ENCODE results near the gene TBC1D22A.
"Not testable (repeated sequence)": the region's sequence is repeated elsewhere in the genome, so short reads cannot be mapped to it uniquely, and the experiment has no call there.

The TBC1D22A gene

GRCh38 chr22:47166033-47166404, 403.6 kb downstream of the TBC1D22A start:
- DNase-seq = no peak

GRCh38 chr22:47166446-47167016, 404.1 kb downstream of the TBC1D22A start:
- DNase-seq = no peak

GRCh38 chr22:47167056-47167455, 404.6 kb downstream of the TBC1D22A start:
- no peak for DNase-seq

DNA sequence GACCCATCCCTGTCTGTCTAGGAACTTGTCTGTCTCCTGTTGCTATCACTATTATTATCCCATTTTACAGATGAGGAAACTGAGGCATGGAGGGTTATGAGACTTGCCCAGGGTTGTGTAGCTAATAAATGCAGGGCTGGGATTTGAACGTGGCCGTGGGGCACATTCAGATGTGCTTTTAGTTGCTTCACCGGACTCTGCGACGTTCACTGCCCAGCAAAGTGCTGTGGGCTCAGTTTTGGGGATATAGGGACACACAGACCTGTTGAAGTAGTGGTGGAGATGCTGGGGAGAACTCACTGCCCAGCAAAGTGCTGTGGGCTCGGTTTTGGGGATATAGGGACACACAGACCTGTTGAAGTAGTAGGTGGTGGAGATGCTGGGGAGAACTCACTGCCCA, 405.5 kb downstream of the TBC1D22A start:
- not testable (repeated sequence) for DNase-seq

- no peak for DNase-seq
These were observed 406.0 kb downstream of the TBC1D22A start for GRCh38 chr22:47168441-47168840.

DNA sequence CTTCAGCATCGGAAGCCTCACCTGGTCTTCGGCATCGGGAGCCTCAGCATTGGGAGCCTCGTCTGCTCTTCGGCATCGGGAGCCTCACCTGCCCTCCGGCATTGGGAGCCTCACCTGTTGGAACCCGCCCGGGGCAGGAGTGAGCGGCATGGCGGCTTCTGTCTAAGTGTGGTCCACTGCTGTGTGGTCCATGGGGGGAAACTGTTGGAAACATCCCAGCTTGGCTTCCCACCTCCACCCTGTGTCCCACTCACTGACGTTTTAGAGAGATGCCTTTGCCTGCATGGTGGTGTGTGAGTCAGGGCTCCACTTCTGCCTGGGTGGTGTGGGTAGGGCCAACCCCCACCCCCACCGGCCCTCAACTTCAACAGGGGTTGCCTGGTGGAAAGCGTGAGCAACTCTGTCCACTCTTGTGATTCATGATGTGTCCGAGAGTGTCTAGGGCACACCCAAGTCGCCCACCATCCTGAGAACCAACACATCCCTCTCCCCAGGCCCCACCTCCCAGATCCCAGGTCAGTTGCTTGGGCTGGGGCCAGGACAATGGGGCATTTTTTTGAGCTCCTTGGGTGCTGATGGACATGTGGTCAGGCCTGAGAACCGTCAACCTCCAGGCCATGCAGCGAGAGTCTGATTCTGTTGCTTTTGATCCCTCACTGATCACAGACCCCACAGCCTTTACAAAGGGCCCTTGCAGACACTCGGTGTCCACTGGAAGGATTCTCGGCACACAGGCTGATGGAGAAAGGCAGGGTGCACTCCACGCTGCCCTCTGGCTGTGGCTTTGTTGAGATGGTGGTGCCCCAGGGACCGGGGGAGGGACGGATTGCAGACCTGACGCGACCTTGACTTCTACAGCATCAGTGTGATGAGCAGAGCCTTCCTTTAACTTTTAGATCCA, 406.7 kb downstream of the TBC1D22A start:
- DNase-seq = no peak

DNA sequence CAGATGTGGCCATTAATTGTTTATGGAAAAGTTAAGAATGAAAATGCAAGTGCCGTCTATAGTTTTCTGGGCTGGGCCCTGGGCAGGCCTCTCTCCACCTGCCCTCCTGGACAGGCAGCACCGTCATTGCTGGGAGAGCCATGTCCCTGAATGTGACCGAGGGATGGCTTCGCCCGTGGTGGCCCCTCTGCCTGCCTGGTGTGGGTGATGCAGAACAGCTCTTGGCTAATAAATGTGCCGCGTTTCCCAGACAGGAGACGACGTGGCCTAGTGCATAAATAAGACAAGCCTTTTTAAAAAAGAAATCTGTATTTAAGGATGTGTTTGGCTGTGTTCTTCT, 407.3 kb downstream of the TBC1D22A start:
- no peak for DNase-seq

GRCh38 chr22:47170511-47171440, 408.3 kb downstream of the TBC1D22A start:
- not testable (repeated sequence) for DNase-seq

DNA sequence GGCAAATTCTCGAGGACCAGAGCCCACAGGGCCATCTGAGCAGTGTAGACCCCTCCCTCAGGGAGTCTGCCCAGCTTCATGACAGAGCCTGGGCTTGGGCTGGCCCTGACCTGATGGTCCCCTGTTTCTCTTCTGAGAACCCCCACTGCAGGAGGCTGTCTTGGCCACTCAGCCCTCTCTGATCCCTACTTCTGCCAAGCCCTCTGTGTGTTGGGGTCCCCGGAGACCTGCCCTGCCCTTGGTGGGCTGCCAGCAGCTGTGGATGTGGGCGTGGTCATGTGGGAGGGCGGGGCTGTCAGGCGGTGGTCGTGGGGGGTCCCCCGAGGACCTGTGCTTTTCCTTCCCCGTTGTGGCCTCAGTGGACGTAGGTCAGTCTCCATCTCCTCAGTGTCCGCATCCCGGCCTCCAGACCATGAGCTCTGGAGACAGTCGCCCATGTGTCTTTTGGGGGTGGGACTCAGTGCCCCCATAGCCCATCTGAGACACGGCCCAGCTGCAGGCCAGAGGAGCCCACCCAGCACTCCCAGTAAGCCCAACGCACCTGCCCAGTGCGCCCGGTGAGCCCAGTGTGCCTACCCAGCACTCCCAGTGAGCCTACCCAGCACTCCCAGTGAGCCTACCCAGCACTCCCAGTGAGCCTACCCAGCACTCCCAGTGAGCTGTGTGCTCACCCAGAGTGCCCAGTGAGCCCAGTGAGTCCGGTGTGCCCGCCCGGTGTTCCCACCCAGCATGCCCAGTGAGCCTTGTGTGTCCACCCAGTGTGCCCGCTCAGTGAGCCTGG, 409.2 kb downstream of the TBC1D22A start:
- DNase-seq = no peak

DNA sequence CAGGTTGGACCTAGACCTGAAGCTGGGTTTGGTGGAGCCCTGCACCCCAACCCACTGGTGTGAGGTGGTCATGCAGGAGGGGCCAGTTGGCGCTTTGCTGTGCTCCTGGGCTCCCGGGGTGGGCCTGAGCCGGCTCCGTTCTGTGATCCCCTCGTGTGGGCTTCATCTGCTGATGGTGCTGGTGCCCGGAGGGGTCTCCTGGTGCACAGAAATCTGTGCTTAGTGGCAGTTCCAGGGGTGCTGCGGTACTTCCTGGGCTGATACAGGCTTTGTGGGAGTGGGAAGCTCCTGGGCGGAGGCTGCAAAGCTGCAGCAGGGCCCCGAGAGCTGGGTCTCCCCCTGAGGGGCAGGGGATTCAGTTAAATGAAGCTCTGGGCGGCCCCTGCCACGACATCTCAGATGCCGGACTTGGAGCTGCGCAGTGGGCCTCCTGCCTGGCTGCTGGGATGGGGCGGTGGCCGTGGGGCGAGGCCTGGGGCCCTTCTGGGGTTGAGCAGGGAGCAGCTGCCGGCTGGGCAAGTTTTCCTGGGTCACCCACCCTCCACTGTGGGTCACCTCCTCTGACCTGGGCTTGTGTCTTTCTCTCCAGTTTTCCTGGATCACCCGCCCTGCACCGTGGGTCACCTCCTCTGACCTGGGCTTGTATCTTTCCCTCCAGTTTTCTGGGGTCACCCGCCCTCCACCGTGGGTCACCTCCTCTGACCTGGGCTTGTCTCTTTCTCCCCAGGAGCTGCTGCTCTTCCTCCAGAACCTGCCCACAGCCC, 410.5 kb downstream of the TBC1D22A start:
- no peak for DNase-seq

DNA sequence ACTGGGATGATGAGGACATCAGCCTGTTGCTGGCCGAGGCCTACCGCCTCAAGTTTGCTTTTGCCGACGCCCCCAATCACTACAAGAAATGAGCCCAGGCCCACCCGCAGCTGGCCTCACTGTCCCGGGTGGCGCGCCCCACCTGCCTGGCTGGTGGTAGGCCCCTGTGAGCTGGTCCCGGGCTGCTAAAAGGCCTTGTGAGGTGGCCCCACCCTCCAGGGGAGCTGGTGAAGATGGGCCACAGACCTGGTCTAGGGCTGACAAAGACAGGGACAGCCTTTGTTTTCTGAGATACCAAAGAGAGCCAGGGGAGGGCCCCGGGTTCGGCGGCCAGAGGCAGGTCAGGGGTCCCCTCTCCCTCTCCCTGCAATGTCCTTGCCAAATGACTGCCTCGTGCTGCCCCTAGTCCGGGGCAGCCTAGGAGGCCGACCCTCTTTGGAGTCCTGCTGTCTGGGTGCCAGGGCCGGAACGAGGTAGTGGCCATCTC, 411.1 kb downstream of the TBC1D22A start:
- DNase-seq = no peak

- DNase-seq = no peak
These were observed 411.6 kb downstream of the TBC1D22A start for GRCh38 chr22:47174096-47174495.

GRCh38 chr22:47174671-47175112, 412.2 kb downstream of the TBC1D22A start:
- no peak for DNase-seq

DNA sequence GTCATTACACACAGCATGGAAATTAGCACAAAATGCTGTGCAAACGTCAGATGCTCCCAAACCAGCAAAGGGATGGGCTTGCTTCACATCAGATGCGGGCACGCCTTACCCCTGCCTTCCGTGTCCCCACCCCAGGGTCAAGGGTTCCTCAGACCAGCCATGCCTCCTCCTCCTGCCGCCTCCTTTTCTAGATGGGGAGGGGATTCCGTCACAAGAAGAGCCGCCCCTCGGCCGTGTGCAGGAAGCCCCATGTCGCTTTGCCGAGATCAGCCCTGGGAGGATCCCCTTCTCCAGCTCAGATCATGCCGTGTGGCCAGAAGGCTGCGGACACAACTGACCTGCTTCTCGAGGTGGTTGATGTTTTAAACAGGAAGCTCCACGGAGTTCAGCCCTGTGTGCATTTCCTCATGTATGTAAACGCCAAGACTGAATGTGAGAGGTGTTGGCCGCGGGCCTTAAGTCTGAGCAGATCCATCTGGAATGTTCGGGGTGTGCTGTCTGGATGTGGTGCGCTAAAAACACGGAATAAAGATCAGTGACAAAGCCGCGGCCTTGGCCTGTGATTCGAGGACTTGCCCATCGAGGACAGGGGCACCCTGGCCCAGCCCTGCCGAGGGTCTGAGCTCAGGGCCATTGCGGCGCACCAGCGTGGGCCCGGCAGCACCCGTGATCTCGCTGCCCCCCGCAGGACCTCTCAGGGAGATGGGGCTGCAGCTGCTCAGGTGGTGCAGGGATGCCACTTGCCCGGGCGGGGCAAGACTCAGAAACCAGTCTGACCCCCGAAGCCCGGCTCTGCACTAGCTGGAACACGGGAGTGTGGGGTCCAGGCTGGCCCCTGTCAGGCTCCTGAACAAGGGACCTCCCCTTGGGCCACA, 412.9 kb downstream of the TBC1D22A start:
- no peak for DNase-seq

GRCh38 chr22:47176026-47176389, 413.6 kb downstream of the TBC1D22A start:
- DNase-seq = no peak

DNA sequence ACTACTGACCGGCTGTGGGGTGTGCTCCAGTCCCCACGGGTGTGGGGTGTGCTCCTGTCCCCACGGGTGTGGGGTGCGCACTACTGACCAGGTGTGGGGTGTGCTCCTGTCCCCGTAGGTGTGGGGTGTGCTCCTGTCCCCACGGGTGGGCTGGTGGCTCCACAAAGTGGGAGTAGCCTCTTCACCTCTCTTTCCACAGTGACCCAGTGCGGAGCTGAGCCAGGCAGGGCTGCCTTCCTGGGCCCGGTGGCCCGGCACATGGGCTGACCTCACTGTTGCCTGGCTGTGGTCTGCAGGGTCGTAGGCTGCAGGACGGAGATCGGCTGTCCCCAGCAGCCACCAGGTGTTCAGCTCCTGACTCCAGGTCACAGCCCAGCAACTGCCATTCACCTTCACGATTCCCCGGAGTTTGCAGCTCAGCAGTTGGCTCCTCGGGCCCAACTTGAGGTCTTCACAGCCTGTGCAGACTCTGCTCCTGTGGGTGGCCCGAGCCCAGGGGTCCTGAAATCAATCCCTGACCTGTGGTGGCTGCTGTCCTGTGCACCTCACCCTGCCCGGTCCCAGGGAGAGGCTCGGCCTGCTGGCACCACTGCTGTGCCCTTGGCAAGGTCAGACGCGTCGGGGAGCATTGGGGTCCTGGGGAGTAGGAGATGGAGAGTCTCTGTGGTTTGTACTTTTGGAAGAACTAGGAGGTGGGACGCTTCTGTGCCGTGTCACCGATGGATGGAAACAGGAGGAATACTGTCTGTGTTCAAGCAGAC, 414.3 kb downstream of the TBC1D22A start:
- DNase-seq = no peak

DNA sequence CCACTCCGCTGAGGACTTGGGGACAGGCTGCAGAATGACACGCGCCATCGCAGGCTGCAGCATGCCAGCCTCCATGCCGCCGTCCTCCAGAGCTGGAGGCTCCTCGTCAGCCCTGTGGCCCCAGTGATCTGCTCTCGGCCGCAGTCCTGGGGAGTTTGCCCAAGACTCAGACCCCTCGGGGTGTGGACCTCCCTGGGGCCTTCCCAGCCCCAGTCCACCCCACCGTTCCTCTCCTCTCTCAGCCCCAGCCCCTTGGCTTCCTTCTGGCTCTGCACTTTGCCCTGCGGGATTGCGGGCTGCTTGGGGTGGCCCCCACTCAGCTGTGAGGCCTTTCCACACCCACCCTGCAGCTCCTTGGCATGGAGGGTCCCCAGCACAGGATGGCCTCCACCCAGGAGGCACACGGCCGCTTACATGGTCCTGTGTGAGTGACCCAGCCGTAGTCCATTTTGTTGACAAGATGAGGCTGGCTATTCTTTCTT, 414.9 kb downstream of the TBC1D22A start:
- DNase-seq = no peak

- no peak for DNase-seq
These were observed 415.9 kb downstream of the TBC1D22A start for GRCh38 chr22:47178339-47178738.

GRCh38 chr22:47180796-47181195, 418.3 kb downstream of the TBC1D22A start:
- no peak for DNase-seq
